Peyer's patch (tissue), 4 donors: Measurements from ENCODE around the gene POLL. TPM values are rescaled to one million over a fixed set of nuclear protein-coding genes. Genes with fewer than 3 reads are reported as not detected.

Source experiments
- DNase-seq, 3 donors: peaks; one replicate each; pipeline ENCODE4 v3.0.0-alpha.2; 2017 to 2019
- H3K27ac ChIP-seq, 4 donors: fragments of 200-600 bp; sonication (generic); one replicate each; pipeline ENCODE4 v1.5.1; 2016 to 2019
- H3K27me3 ChIP-seq, 2 donors: fragments of 200-600 bp; sonication (generic); one replicate each; pipeline ENCODE4 v1.5.1; 2019
- H3K36me3 ChIP-seq, 3 donors: fragments of 200-600 bp; sonication (generic); one replicate each; pipeline ENCODE4 v1.5.1; 2016 to 2019
- H3K4me1 ChIP-seq, 4 donors: fragments of 200-600 bp; sonication (generic); one replicate each; pipeline ENCODE4 v1.5.1; 2016 to 2019
- H3K4me3 ChIP-seq, 4 donors: fragments of 200-600 bp; sonication (generic); 1 replicate in 3 of 4; 2 replicates in 1 of 4; pipeline ENCODE4 v1.5.1; 2016 to 2019; ENCODE audit warnings: mild to moderate bottlenecking in 1 of 4
- H3K9me3 ChIP-seq, 4 donors: fragments of 200-600 bp; sonication (generic); one replicate each; pipeline ENCODE4 v1.5.1; 2016 to 2019; ENCODE audit warnings: mild to moderate bottlenecking in 1 of 4
- POLR2A ChIP-seq, 2 donors: fragments of 450-650 bp; IDR thresholded peaks; one replicate each; pipeline ENCODE4 v1.5.1; 2017; ENCODE audit warnings: antibody characterized with exemption in 2 of 2, mild to moderate bottlenecking in 2 of 2, moderate library complexity in 2 of 2
- total RNA-seq, 4 donors: library from RNA; depleted of rRNA; stranded (reverse); fragments of >200 nt; gene quantifications; one replicate each; pipeline ENCODE4 v1.1.0, GENCODE V29; 2016
- TF ChIP-seq, protein P1 (sequence below), 6 experiments: fragments of 450-650 bp in 4 of 6; fragments of 200-600 bp in 2 of 6; sonication (generic) in 1 of 6; IDR thresholded peaks; one replicate each; pipeline ENCODE4 v1.5.1; 2017 to 2019; ENCODE audit warnings: antibody characterized with exemption in 6 of 6, mild to moderate bottlenecking in 3 of 6, moderate library complexity in 1 of 6

POLL gene
- total RNA-seq, 4 donors from 2014 or later, result 26.1 to 55.3 (median 41.2) TPM

DNA sequence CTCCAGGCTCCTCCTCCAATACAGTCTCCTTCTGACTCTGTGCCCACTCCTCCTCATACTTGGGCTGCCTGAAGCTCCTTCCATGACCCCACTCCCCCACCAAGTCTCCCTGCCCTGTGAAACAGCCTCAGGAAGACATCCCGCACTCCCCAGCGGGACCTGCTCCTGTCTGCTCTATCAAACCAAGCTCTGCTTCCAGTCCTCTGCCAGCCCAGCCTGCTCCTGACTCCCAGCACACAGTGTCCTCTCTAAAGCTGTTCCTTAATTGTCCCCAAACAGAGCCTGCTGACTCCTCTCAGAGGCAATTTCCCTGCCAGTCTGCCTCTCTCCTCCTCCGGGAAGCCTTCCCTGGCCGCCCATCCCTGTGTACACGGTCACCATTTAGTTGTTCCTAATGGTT lies 9.9 kb downstream of the POLL start:
- Histone ChIP-seq H3K4me3 (no peak overlapping the region), H3K27ac (no peak overlapping the region), H3K4me1 (no peaks in the 10 kb centered on the region), H3K36me3 (peaks cover 0 to 38% (median 0%) of the 10 kb centered on the region in 3 donors), H3K27me3 (no peaks in the 10 kb centered on the region), H3K9me3 (peaks cover 0 to 2% (median 0%) of the 10 kb centered on the region in 4 donors)
- no peak for DNase-seq
- no peak for TF ChIP-seq POLR2A (IDR thresholded peaks at IDR 0.05)
- TF ChIP-seq, protein P1, sequence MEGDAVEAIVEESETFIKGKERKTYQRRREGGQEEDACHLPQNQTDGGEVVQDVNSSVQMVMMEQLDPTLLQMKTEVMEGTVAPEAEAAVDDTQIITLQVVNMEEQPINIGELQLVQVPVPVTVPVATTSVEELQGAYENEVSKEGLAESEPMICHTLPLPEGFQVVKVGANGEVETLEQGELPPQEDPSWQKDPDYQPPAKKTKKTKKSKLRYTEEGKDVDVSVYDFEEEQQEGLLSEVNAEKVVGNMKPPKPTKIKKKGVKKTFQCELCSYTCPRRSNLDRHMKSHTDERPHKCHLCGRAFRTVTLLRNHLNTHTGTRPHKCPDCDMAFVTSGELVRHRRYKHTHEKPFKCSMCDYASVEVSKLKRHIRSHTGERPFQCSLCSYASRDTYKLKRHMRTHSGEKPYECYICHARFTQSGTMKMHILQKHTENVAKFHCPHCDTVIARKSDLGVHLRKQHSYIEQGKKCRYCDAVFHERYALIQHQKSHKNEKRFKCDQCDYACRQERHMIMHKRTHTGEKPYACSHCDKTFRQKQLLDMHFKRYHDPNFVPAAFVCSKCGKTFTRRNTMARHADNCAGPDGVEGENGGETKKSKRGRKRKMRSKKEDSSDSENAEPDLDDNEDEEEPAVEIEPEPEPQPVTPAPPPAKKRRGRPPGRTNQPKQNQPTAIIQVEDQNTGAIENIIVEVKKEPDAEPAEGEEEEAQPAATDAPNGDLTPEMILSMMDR (IDR thresholded peaks at IDR 0.05), result no peak

DNA sequence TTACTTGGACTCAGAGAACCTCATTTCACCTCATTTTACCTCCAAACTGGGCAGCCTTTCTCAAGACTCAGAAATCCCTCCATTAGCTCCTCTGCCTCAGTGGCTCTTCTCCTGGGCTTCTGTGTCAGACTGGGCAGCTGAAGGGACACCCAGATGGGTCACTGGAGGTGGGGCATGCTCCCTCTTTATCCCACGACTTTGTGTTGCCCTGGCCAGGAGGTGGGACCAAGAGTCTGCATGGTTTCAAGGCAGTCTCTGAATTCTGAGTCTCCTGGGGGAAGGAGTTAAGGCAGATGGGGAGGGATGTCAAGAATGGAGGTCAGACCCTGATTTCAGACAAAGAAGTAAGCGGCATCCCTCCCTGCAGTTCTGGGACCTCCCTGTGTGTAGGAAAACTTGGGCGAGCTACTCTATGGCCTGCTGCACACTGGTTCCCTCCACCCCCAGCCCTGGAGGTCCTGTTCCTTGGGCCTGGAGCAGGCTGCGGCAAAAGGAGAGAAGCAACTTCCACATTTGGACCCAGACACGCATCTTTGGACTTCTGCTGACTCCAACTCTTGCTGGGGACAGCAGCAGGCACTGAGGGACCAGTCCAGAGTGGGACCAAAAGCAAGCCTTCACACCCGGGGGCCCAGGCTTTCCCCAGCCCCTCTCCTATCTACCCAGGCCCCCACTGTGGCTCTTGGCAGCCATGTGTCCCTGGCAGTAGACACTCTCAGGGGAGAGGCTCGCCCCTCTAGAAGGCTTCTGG lies 10.8 kb downstream of the POLL start:
- no peaks in the 10 kb centered on the region for H3K27me3 ChIP-seq
- H3K4me3 ChIP-seq, result no peak overlapping the region
- no peaks in the 10 kb centered on the region for H3K4me1 ChIP-seq
- peaks cover 0 to 7% (median 0%) of the 10 kb centered on the region in 4 donors for H3K9me3 ChIP-seq
- no peak for DNase-seq
- peaks cover 0 to 29% (median 0%) of the 10 kb centered on the region in 3 donors for H3K36me3 ChIP-seq
- no peak overlapping the region for H3K27ac ChIP-seq
- TF ChIP-seq, protein P1 (IDR thresholded peaks at IDR 0.05), result no peak
- no peak for TF ChIP-seq POLR2A (IDR thresholded peaks at IDR 0.05)

DNA sequence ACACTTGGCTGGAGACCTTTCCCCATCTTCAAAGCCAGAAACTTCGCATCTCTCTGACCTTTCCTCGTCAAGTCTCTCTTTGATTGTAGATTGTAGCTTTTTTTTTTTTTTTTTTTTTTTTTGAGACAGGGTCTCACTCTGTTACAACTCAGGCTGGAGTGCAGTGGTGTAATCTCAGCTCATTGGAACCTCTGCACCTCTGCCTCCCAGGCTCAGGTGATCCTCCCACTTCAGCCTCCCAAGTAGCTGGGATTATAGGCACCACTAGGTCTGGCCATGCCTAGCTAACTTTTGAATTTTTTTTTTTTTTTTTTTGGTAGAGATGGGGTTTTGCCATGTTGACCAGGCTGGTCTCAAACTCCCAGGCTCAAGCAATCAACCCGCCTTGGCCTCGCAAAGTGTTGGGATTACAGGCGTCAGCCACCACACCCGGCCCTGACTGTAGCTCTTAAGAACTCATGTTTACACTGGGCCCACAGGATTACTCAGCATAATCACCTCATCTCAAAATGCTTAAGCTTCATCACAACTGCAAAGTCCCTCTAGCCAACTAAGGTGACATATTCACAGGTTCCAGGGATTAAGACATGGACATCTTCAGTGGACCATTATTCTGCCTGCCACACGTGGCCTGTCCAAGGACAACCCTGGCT lies 11.7 kb downstream of the POLL start:
- no peak overlapping the region for H3K4me3 ChIP-seq
- H3K27me3 ChIP-seq, result no peaks in the 10 kb centered on the region
- H3K27ac ChIP-seq, result no peak overlapping the region
- no peak for DNase-seq
- peaks cover 0 to 29% (median 0%) of the 10 kb centered on the region in 3 donors for H3K36me3 ChIP-seq
- no peaks in the 10 kb centered on the region for H3K4me1 ChIP-seq
- peaks cover 0 to 7% (median 0%) of the 10 kb centered on the region in 4 donors for H3K9me3 ChIP-seq
- TF ChIP-seq, protein P1 (IDR thresholded peaks at IDR 0.05), result no peak
- TF ChIP-seq POLR2A (IDR thresholded peaks at IDR 0.05), result no peak

DNA sequence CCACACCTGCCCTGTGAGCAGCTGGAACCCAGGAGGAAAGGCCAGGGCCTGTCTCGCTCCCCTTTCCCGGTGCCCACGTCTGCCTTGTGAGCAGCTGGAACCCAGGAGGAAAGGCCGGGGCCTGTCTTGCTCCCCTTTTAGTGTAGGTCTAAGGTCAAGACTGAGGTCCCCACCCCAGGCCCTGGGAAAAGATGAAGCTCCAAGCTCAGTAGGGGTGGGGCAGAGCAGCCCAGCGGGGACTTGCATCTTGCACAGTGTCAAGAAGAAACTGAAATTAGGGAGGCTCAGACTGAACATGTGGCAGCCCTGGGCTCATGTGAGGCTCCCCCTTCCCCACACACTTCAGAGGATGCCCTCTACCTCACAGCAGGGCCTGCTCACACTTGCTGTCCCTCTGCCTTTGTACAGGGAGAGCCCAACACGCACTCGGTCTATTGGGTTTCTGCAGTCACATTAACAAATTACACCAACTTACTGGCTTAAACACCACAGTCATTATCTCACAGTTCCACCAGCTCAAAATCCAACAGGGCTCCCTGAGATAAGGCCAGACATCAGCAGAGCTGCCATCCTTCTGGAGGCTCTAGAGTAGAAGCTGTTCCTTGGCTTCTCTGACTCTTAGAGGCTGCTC lies 12.4 kb downstream of the POLL start:
- Histone ChIP-seq H3K36me3 (peaks cover 0 to 23% (median 0%) of the 10 kb centered on the region in 3 donors), H3K27ac (no peak overlapping the region), H3K4me1 (peaks cover 0 to 2% (median under 1%) of the 10 kb centered on the region in 4 donors), H3K4me3 (no peak overlapping the region), H3K27me3 (no peaks in the 10 kb centered on the region), H3K9me3 (peaks cover 0 to 7% (median 0%) of the 10 kb centered on the region in 4 donors)
- DNase-seq, result no peak
- TF ChIP-seq POLR2A (IDR thresholded peaks at IDR 0.05), result no peak
- TF ChIP-seq, protein P1 (IDR thresholded peaks at IDR 0.05), result no peak

DNA sequence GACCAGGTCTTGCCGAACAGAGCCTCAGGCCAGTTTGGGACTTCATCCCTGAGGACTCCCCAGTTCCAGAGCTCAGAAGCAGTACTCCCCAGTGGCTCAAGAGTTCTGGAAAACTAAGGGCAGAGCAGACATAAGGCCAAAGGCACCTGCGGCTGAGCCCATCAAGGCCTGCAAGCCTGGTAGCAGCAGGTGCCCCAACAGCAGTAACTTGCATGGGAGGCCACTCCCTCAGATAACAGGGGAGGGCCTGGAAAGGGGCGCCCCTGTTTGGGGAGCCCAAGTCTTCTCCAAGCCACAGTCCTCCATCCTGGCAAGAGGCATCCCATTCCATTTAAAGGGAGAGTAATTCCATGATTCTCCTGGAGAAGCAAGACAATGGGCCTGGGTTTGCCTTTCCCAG lies 13.0 kb downstream of the POLL start:
- DNase-seq, result no peak
- TF ChIP-seq POLR2A (IDR thresholded peaks at IDR 0.05), result no peak
- TF ChIP-seq, protein P1 (IDR thresholded peaks at IDR 0.05), result no peak
- H3K4me1 ChIP-seq, result peaks cover 0 to 3% (median 2%) of the 10 kb centered on the region in 4 donors
- H3K36me3 ChIP-seq, result peaks cover 0 to 17% (median 0%) of the 10 kb centered on the region in 3 donors
- H3K4me3 ChIP-seq, result no peak overlapping the region
- no peaks in the 10 kb centered on the region for H3K27me3 ChIP-seq
- peaks cover 0 to 7% (median 0%) of the 10 kb centered on the region in 4 donors for H3K9me3 ChIP-seq
- no peak overlapping the region for H3K27ac ChIP-seq
